ENCODE data around the gene VAT1L.

- no peak for TF ChIP-seq REST (IDR thresholded peaks at IDR 0.05; ENCODE audit: low read depth)
- no peak for TF ChIP-seq USF1 (IDR thresholded peaks at IDR 0.05)
- TF ChIP-seq CREB1 (IDR thresholded peaks at IDR 0.05; ENCODE audit: low read depth), result no peak
- TF ChIP-seq CEBPB (IDR thresholded peaks at IDR 0.05), result no peak
Observed at GRCh38 chr16:77777745-77778144, 10.6 kb upstream of the VAT1L start.
